T-helper 2 cell treated with Interferon-gamma antibody and Interleukin-4, amounts not matched to agents 5 μg/mL and 100 μg/mL, for 36 hours (primary cell): ENCODE measurements around the gene RHBDF2.

Experiments used
- DNase-seq: peaks from one replicate; pipeline ENCODE4 v3.0.0; 2021; ENCODE audit warnings: low spot score
- H3K27ac Mint-ChIP-seq: one replicate; pipeline ENCODE4 v1.8.0; 2021; ENCODE audit warnings: mild to moderate bottlenecking, mixed read lengths
- H3K27me3 Mint-ChIP-seq: one replicate; pipeline ENCODE4 v1.8.0; 2021; ENCODE audit warnings: low read depth, mixed read lengths
- H3K36me3 Mint-ChIP-seq: one replicate; pipeline ENCODE4 v1.8.0; 2021; ENCODE audit warnings: low read depth, mixed read lengths
- H3K4me1 Mint-ChIP-seq: one replicate; pipeline ENCODE4 v1.8.0; 2021; ENCODE audit warnings: low read depth, mixed read lengths
- H3K4me3 Mint-ChIP-seq: one replicate; pipeline ENCODE4 v1.8.0; 2022; ENCODE audit warnings: mild to moderate bottlenecking, moderate library complexity, mixed read lengths
- H3K9me3 Mint-ChIP-seq: one replicate; pipeline ENCODE4 v1.8.0; 2021; ENCODE audit warnings: mixed read lengths

Gene RHBDF2

DNA sequence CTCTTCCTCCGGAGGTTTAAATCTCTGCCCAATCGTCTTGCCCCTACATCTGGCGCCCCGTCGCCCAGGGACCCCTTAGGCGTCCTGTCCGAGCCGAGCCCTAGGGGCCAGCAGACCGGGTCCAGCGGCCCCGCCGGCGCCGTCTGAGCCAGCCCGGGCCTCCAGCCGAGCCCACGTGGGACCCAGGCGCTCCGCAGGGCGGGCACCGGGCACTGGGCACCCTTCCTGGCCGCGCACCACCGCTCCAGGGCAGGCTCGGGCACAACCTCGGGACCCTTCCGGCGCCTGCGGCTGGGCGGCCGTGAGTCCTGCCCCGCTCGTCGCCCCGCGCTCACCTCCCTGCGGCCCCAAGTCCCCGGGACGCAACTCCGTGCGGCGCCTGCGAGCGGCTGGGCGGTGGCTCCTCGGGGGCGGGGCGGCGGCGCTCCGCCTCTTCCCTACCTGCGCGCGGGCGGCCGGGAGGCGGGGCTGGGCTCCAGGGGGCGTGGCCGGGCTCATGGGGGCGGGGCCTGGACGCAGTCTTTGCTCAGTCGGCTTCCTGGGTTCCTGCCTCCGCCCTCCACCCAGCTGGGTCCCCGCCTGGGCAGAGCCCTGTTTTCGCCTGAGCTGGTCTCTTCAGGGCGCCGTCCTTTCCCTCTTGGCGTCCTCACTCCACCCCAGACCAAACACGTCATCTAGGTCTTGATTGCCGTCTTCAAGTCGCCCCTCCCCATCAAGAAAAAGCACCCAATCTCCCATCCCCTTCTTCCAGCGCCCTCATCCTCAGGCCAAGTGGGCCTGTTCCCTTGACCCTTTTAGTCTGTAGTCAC lies at the start of gene RHBDF2:
Gene RHBDF2, minus strand, starts transcription at position 406 of the 809 bp plus-strand sequence. CDS start 19,899 bp downstream, outside the sequence.
- peak within 1 kb of the TSS; percentile 87 for H3K4me3 Mint-ChIP-seq
- peaks cover 25% of the 10 kb centered on the region for H3K4me1 Mint-ChIP-seq
- DNase-seq, result peak; percentile 92
- peak within 1 kb of the TSS; percentile 94 for H3K27ac Mint-ChIP-seq
- peaks cover 3% of the 10 kb centered on the region for H3K36me3 Mint-ChIP-seq
- no peaks in the 10 kb centered on the region for H3K9me3 Mint-ChIP-seq
- no peaks in the 10 kb centered on the region for H3K27me3 Mint-ChIP-seq

DNA sequence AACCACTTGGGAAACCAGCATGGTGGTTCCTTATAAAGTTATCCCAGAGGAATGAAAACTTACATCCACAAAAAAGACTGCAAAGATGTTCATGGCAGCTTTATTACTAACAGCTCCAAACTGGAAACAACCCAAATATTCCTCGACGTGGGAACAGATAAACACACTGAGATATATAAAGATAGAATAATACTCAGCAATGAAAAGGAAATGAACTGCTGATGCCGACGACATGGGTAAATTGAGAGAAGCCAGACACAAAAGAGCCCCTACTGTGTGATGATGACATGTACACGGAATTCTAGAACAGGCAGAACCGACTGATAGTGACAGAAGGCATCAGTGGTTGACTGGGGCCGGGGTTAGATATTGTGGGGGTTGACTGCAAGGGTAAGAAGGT lies 48.3 kb upstream of the RHBDF2 start:
- Mint-ChIP-seq H3K4me3 (no peak overlapping the region), H3K27me3 (no peaks in the 10 kb centered on the region), H3K4me1 (no peaks in the 10 kb centered on the region), H3K36me3 (no peaks in the 10 kb centered on the region), H3K27ac (no peak overlapping the region), H3K9me3 (no peaks in the 10 kb centered on the region)
- no peak for DNase-seq

DNA sequence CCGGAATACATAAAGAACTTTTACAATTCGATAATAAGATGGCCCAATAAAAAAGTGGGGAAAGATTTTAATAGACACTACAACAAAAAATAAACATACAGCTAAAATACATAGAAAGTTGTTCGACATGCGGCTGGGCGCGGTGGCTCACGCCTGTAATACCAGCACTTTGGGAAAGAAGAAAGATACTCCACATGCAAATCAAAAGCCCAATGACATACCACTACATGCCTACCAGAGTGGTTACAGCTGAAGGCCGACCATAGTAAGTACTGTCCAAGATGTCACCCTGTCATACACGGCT lies 47.9 kb upstream of the RHBDF2 start:
- no peaks in the 10 kb centered on the region for H3K36me3 Mint-ChIP-seq
- no peaks in the 10 kb centered on the region for H3K9me3 Mint-ChIP-seq
- DNase-seq, result no peak
- H3K27me3 Mint-ChIP-seq, result no peaks in the 10 kb centered on the region
- no peak overlapping the region for H3K4me3 Mint-ChIP-seq
- H3K27ac Mint-ChIP-seq, result no peak overlapping the region
- no peaks in the 10 kb centered on the region for H3K4me1 Mint-ChIP-seq

DNA sequence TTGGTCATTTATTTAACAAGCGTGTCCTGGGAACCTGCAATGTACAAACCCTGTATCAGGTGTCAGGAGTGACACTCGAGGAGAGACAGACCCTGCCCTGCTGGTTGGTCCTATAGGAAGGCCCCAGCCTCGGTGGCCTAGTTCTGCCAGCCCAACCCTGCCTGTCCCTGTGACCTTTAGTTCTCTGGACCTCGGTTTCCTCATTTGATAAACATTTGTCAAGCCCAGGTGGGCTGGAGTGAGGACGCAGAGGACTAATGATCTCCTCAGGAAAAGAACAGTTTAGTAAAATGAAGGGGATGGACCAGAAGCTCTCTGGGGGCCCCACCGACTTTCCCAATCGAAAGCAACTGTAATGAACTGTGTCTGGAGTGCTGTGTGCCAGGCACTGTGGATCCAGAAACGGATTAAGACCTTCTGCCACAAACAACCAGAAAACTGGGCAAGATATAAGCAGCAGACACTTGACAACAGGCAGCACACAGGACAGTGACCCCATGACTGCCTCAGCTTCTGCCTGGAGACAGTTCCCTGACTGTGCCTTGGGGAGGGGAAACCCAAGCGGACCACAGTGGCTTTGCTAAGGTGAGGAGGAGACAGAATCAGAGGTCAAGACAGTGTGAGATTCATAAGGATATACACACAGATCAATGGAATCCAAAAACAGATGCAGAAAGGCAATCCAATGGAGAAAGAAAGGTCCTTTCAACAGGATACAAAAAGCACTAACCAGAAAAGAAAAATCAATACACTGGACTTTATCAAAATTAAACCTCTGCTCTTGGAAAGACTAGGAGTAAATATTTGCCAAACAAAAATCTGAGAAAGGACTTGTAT lies 47.4 kb upstream of the RHBDF2 start:
- Mint-ChIP-seq H3K36me3 (no peaks in the 10 kb centered on the region), H3K27ac (no peak overlapping the region), H3K27me3 (peaks cover 6% of the 10 kb centered on the region), H3K4me1 (no peaks in the 10 kb centered on the region), H3K4me3 (no peak overlapping the region), H3K9me3 (no peaks in the 10 kb centered on the region)
- no peak for DNase-seq

DNA sequence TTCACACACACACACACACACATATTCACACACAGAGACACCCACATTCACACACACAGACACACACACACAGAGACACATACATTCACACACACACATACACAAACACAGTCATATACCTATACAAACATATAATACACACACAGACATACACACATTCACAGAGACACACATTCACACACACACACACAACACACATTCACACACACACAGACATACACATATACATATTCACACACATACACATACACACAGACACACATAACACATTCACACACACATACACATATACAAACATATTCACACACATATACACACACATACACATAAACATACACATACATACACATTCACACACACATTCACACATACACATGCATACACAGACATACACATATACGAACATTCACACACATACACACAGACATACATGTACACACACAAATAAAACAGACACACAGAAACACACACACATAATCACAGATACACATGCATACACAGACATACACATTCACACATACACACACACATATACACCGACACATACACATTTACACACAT lies 46.5 kb upstream of the RHBDF2 start:
- Mint-ChIP-seq H3K4me3 (no peak overlapping the region), H3K4me1 (no peaks in the 10 kb centered on the region)
- DNase-seq, result no peak

DNA sequence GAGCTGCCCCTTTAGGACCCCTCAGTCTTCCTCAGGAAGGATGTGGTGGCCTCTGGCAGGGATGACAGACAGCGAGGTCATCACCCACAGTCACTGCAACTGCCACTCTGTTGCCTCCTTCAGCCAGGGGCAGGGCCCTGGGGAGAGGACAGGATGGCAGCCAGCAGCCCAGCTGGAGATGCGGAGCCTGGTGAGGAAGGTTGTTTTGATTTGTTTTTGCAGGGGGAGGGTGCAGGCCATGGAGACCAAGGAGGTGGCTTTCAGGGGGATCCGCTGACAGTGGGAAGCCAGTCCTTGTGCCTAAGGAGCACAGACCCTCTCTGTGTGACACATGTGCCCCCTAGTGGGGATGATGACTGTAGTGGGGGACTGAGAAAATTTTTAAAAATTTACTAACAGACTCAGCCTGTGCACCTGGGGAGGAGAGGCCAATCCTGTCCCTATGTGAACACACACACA lies 46.0 kb upstream of the RHBDF2 start:
- peaks cover 13% of the 10 kb centered on the region for H3K27me3 Mint-ChIP-seq
- no peaks in the 10 kb centered on the region for H3K36me3 Mint-ChIP-seq
- peak; percentile 28 for DNase-seq
- H3K9me3 Mint-ChIP-seq, result no peaks in the 10 kb centered on the region
- H3K4me3 Mint-ChIP-seq, result no peak overlapping the region
- H3K27ac Mint-ChIP-seq, result no peak overlapping the region
- H3K4me1 Mint-ChIP-seq, result no peaks in the 10 kb centered on the region

More for the DNA sequence above, 46.5 kb upstream of the RHBDF2 start:
- Mint-ChIP-seq H3K9me3 (no peaks in the 10 kb centered on the region), H3K27ac (no peak overlapping the region), H3K27me3 (peaks cover 8% of the 10 kb centered on the region), H3K36me3 (no peaks in the 10 kb centered on the region)

DNA sequence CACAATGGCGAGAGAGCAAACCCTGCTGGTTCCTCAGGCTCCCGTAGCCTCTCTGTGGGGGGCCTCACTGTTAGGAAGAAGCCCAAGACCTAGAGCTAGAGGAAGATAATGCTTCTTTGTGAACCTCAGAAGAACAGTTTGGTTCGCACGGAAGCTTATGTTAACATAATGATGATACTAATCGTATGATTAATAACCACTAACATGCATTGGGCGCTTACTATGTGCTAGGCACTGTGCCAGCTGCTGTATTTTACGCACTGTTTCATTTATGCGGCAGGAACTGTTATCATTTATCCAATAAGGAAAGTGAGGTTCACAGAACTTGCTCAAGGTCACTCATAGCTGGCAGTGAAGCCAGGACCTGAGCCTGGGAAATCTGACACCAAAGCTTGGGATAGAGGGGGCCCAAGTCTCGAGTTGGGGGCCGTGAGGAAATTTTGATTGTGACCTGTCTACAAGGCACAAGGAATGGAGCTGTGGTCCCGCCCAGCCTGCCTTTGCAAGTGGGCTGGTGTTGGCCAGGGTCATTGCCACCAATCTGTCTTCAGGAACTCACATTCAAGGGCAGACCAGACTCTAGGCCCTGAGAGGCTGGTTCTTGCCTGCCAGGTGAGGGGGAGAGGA lies 45.4 kb upstream of the RHBDF2 start:
- peaks cover 19% of the 10 kb centered on the region for H3K27me3 Mint-ChIP-seq
- H3K36me3 Mint-ChIP-seq, result no peaks in the 10 kb centered on the region
- peak overlapping the region; percentile 7 for H3K27ac Mint-ChIP-seq
- no peak for DNase-seq
- no peaks in the 10 kb centered on the region for H3K4me1 Mint-ChIP-seq
- no peak overlapping the region for H3K4me3 Mint-ChIP-seq
- H3K9me3 Mint-ChIP-seq, result no peaks in the 10 kb centered on the region

DNA sequence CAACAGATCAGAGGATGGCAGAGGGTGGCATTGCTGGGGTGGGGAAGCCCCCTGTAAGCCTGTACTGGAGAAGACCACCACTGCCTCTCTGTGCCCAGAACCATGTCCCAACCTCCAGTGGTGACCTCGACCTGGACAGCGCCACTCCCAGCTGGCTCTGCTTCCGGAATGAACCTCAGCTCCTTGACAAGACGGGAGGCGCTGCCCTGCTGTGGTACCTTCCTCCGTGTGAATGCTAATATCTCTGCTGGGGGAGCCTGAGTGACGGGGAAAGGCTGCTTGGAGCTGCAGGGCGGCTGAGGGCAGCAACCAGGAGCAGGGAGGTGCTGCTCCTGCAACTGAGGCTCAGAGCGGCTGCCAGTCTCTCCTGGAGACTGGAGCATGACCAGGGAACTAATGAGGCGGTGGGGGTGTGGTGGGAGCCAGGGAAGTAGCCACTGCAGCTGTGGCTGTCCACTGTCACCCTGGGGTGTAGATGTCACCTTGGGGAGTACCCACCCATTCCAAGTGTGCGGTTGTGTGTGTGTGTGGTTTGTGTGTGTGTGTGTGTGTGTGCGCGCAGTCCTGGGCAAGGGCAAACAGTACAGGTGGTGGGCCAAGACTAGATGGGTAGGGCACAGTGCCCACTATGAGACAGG lies 44.8 kb upstream of the RHBDF2 start:
- no peaks in the 10 kb centered on the region for H3K36me3 Mint-ChIP-seq
- DNase-seq, result no peak
- no peak overlapping the region for H3K27ac Mint-ChIP-seq
- no peaks in the 10 kb centered on the region for H3K4me1 Mint-ChIP-seq
- H3K9me3 Mint-ChIP-seq, result no peaks in the 10 kb centered on the region
- peaks cover 23% of the 10 kb centered on the region for H3K27me3 Mint-ChIP-seq
- H3K4me3 Mint-ChIP-seq, result no peak overlapping the region

DNA sequence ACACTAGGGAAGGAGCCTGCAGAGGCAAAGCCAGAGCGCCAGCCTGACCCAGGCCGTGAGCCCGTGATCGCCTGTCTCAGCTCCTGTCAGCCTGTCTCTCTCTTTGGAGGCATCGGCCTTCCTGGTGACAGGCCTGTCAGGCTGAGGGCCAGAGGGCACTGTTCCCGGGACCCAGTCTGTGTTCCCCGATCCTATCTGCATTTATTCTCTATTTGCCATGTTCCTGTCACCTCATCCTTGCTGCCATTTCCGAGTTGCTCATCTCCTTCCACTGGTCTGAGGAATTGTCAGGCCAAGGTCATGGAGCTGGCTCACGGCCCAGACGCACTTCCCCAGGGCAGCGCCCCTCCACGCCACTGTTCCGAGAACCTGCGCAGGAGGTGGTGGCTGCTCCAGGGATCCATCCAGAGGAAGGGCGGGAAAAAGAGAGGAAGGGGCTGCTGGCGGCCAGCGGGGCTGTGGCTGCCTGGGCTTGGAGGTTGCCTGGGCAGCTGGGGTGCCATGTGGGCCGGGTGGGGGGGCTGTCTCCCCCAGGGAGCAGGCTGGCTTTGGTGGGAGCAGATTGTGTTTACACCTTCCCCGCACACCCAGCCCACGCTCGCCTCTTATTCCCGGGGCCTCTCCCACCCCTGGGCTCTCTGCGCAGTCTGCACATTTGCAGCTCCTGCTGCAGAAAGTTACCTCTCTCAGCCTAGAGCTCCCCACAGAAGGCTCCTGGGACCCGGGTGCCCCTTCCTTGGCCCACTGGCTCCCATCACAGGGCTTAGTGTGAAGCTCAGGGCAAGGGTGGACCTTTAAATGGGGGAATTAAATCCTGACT lies 43.5 kb upstream of the RHBDF2 start:
- Mint-ChIP-seq H3K9me3 (no peaks in the 10 kb centered on the region), H3K27ac (no peak overlapping the region), H3K4me1 (no peaks in the 10 kb centered on the region), H3K27me3 (peaks cover 32% of the 10 kb centered on the region), H3K36me3 (no peaks in the 10 kb centered on the region), H3K4me3 (no peak overlapping the region)
- no peak for DNase-seq

DNA sequence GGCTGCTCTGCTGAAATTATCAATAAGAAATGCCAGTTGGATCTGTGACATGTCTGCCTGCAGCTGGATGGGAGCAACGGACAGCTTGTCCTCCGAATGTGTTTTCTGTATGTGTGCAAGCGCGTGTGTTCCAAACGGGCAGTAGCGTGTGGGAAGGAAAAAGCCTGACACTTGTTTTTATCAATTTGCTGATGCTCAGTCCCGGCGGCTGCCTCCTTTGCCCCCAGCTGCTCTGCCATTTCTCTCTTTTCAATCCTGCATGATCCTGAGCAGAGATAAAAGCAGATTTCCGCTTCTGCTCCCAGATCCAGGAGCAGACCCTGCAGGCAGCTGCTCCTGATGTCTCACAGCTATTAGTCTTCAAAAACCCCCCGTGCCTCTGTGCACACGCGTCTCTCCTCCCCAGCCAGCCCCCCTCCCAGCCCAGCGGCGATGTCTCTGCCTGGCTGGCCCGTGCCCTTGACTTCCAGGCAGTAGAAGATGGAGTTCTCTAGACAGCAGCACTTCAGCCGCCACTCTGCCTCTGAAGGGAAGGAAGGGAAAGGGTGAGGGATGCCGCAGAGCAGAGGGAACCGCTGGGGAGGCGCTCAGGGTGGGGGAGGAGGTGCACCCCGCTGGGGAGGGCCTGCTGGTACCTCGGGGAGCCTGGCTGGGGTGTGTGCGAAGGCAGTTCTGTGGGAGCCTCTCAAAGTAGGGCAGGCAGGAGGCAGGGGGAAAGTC lies 42.8 kb upstream of the RHBDF2 start:
- Mint-ChIP-seq H3K4me1 (no peaks in the 10 kb centered on the region), H3K4me3 (no peak overlapping the region), H3K27ac (no peak overlapping the region), H3K9me3 (no peaks in the 10 kb centered on the region), H3K36me3 (no peaks in the 10 kb centered on the region), H3K27me3 (peaks cover 40% of the 10 kb centered on the region)
- no peak for DNase-seq

DNA sequence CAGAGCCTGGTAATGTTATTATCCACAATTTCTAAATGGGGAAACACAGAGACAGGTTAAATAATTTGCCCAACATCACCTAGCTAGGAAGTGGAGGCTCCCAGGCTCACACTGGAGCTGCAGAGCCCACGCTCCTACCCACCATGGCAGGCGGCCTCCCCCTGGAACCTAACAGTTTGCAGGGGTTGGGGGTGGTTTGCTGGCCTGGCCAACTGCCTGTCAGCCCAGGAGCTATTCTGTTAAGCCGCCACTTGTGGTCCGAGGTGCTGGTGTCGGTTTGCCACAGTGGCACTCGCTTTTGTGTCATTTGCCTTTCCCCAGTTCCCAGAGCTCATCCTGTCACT lies 42.2 kb upstream of the RHBDF2 start:
- Mint-ChIP-seq H3K36me3 (no peaks in the 10 kb centered on the region), H3K27ac (no peak overlapping the region), H3K4me1 (no peaks in the 10 kb centered on the region), H3K9me3 (no peaks in the 10 kb centered on the region), H3K4me3 (no peak overlapping the region), H3K27me3 (peaks cover 45% of the 10 kb centered on the region)
- no peak for DNase-seq

DNA sequence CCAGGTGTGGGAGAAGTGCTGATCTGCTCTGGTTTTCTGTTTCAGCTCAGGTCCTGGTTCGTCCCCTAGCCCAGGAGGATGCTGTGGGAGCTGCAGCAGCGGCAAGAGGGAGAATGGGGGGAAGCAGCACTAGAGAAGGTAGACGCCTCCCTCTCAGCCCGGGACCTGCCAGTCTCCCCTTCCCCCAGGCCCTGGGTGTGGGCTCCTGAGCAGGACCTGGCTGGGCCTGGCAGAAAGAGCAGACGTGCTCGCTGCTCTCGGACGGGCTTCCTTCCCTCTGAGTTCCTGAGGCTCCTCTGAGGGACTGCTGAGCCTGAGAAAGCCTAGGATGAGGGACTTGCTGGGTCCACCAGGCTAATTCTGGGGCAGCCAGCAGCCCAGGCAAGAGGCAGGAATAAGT lies 41.8 kb upstream of the RHBDF2 start:
- no peak overlapping the region for H3K4me3 Mint-ChIP-seq
- DNase-seq, result no peak
- no peak overlapping the region for H3K27ac Mint-ChIP-seq
- no peaks in the 10 kb centered on the region for H3K9me3 Mint-ChIP-seq
- no peaks in the 10 kb centered on the region for H3K4me1 Mint-ChIP-seq
- H3K36me3 Mint-ChIP-seq, result no peaks in the 10 kb centered on the region
- H3K27me3 Mint-ChIP-seq, result peaks cover 46% of the 10 kb centered on the region
